ENCODE measurements around the gene HCAR3. TPM values are rescaled to one million over a fixed set of nuclear protein-coding genes. Genes with fewer than 3 reads are reported as not detected.
"Not testable (repeated sequence)": the region's sequence is repeated elsewhere in the genome, so short reads cannot be mapped to it uniquely, and the experiment has no call there.

HCAR3 gene
- total and polyA plus RNA-seq, 2 donors (not counting 1 experiment from before 2014, with no cell fraction given) = 0.12 to 1.2 TPM

DNA sequence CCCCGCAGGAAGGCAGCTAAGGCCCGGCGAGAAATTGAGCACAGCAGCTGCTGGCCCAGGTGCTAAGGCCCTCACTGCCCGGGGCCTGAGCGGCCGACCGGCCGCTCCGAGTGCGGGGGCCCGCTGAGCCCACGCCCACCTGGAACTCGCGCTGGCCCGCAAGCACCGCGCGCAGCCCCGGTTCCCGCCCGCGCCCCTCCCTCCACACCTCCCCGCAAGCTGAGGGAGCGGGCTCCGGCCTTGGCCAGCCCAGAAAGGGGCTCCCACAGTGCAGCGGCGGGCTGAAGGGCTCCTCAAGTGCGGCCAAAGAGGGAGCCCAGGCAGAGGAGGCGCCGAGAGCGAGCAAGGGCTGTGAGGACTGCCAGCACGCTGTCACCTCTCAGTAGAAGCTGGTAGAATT is 39.8 kb downstream of the HCAR3 start:
- H3K4me1 ChIP-seq (ENCODE audit: control insufficient read depth in 2 of 2, insufficient read depth in 2 of 2, low read length in 2 of 2); DNase-seq; POLR2A ChIA-PET; H3K36me3 ChIP-seq (replicated peaks in 1 of 2; ENCODE audit: control extremely low read depth in 1 of 2, control insufficient read depth in 1 of 2, extremely low read depth in 1 of 2, insufficient read depth in 2 of 2, low read length in 1 of 2); H3K27me3 ChIP-seq (replicated peaks in 1 of 4; ENCODE audit: control extremely low read depth in 1 of 4, control insufficient read depth in 3 of 4, insufficient read depth in 4 of 4, low read length in 3 of 4); intact Hi-C loops (cut with micrococcal nuclease); H3K4me2 ChIP-seq (replicated peaks; ENCODE audit: low read depth, low read length, poor library complexity, severe bottlenecking); H3K79me2 ChIP-seq (ENCODE audit: control insufficient read depth, insufficient read depth, low read length); H3K9me3 Mint-ChIP-seq (ENCODE audit: insufficient read depth); H3K9me3 ChIP-seq (ENCODE audit: control extremely low read depth in 1 of 3, control insufficient read depth in 2 of 3, insufficient read depth in 1 of 3, low read length in 2 of 3); H4K20me1 ChIP-seq (ENCODE audit: control insufficient read depth, insufficient read depth, low read length, poor library complexity, severe bottlenecking); H3K9ac ChIP-seq (ENCODE audit: low read length); H3K4me3 Mint-ChIP-seq; H3K4me1 Mint-ChIP-seq; ATAC-seq (ENCODE audit: low read depth); CTCF ChIA-PET; H3K27ac ChIP-seq (ENCODE audit: low read length in 2 of 2); H3K4me3 ChIP-seq (ENCODE audit: control extremely low read depth in 1 of 5, extremely low read depth in 1 of 5, insufficient read depth in 1 of 5, low read depth in 2 of 5, low read length in 4 of 5); H3K27ac Mint-ChIP-seq; H3K27me3 Mint-ChIP-seq; H2AFZ ChIP-seq (ENCODE audit: insufficient read depth, low read depth, low read length, poor library complexity, severe bottlenecking): not testable (repeated sequence)
- WGBS (ENCODE audit: insufficient coverage) = 94% methylated on average over 17 of the region's 32 CpGs

DNA sequence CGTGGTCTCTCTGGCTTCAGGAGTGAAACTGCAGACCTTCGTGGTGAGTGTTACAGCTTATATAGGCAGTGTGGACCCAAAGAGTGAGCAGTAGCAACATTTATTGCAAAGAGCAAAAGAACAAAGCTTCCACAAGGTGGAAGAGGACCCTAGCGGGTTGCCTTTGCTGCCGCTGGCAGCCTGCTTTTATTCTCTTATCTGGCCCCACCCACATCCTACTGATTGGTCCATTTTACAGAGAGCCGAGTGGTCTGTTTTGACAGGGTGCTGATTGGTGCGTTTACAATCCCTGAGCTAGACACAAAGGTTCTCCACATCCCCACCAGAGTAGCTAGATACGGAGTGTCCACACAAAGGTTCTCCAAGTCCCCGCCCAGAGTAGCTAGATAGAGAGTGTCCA is 40.6 kb downstream of the HCAR3 start:
- H3K4me3 ChIP-seq (ENCODE audit: control extremely low read depth in 1 of 5, extremely low read depth in 1 of 5, insufficient read depth in 1 of 5, low read depth in 2 of 5, low read length in 4 of 5); CTCF ChIA-PET; H3K9me3 ChIP-seq (ENCODE audit: control extremely low read depth in 1 of 3, control insufficient read depth in 2 of 3, insufficient read depth in 1 of 3, low read length in 2 of 3); H3K27me3 ChIP-seq (replicated peaks in 1 of 4; ENCODE audit: control extremely low read depth in 1 of 4, control insufficient read depth in 3 of 4, insufficient read depth in 4 of 4, low read length in 3 of 4); H3K4me2 ChIP-seq (replicated peaks; ENCODE audit: low read depth, low read length, poor library complexity, severe bottlenecking); H3K4me3 Mint-ChIP-seq; H4K20me1 ChIP-seq (ENCODE audit: control insufficient read depth, insufficient read depth, low read length, poor library complexity, severe bottlenecking); H3K4me1 ChIP-seq (ENCODE audit: control insufficient read depth in 2 of 2, insufficient read depth in 2 of 2, low read length in 2 of 2); intact Hi-C loops (cut with micrococcal nuclease); H3K9ac ChIP-seq (ENCODE audit: low read length); H3K36me3 ChIP-seq (replicated peaks in 1 of 2; ENCODE audit: control extremely low read depth in 1 of 2, control insufficient read depth in 1 of 2, extremely low read depth in 1 of 2, insufficient read depth in 2 of 2, low read length in 1 of 2); H3K27ac Mint-ChIP-seq; ATAC-seq (ENCODE audit: low read depth); H3K4me1 Mint-ChIP-seq; H3K27ac ChIP-seq (ENCODE audit: low read length in 2 of 2); H2AFZ ChIP-seq (ENCODE audit: insufficient read depth, low read depth, low read length, poor library complexity, severe bottlenecking); H3K9me3 Mint-ChIP-seq (ENCODE audit: insufficient read depth); POLR2A ChIA-PET; H3K27me3 Mint-ChIP-seq; DNase-seq; H3K79me2 ChIP-seq (ENCODE audit: control insufficient read depth, insufficient read depth, low read length): not testable (repeated sequence)
- WGBS (ENCODE audit: insufficient coverage) = 83% methylated on average over 3 of the region's 8 CpGs

- H3K4me2 ChIP-seq (replicated peaks; ENCODE audit: low read depth, low read length, poor library complexity, severe bottlenecking) = no peak overlapping the region
- no peaks in the 10 kb centered on the region for H3K4me1 ChIP-seq (ENCODE audit: control insufficient read depth in 2 of 2, insufficient read depth in 2 of 2, low read length in 2 of 2)
- Mint-ChIP-seq H3K4me1 (no peaks in the 10 kb centered on the region), H3K9me3 (ENCODE audit: insufficient read depth) (no peaks in the 10 kb centered on the region), H3K27ac (no peak overlapping the region), H3K27me3 (peaks cover 8% of the 10 kb centered on the region), H3K4me3 (no peak overlapping the region)
- ChIA-PET POLR2A (no interaction called here), CTCF (no interaction called here)
- WGBS (ENCODE audit: insufficient coverage) = no CpG with 5 or more reads among the region's 2 CpGs
- H3K36me3 ChIP-seq (replicated peaks in 1 of 2; ENCODE audit: control extremely low read depth in 1 of 2, control insufficient read depth in 1 of 2, extremely low read depth in 1 of 2, insufficient read depth in 2 of 2, low read length in 1 of 2) = no peaks in the 10 kb centered on the region
- intact Hi-C loops (cut with micrococcal nuclease) = no loop called here
- H3K27ac ChIP-seq (ENCODE audit: low read length in 2 of 2) = no peak overlapping the region
- no peak for TF ChIP-seq EZH2 (IDR thresholded peaks at IDR 0.05; ENCODE audit: borderline replicate concordance, insufficient read depth, low read depth, low read length, poor library complexity, severe bottlenecking)
- TF ChIP-seq, protein P1, sequence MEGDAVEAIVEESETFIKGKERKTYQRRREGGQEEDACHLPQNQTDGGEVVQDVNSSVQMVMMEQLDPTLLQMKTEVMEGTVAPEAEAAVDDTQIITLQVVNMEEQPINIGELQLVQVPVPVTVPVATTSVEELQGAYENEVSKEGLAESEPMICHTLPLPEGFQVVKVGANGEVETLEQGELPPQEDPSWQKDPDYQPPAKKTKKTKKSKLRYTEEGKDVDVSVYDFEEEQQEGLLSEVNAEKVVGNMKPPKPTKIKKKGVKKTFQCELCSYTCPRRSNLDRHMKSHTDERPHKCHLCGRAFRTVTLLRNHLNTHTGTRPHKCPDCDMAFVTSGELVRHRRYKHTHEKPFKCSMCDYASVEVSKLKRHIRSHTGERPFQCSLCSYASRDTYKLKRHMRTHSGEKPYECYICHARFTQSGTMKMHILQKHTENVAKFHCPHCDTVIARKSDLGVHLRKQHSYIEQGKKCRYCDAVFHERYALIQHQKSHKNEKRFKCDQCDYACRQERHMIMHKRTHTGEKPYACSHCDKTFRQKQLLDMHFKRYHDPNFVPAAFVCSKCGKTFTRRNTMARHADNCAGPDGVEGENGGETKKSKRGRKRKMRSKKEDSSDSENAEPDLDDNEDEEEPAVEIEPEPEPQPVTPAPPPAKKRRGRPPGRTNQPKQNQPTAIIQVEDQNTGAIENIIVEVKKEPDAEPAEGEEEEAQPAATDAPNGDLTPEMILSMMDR (IDR thresholded peaks at IDR 0.05) = no peak
- no peaks in the 10 kb centered on the region for H4K20me1 ChIP-seq (ENCODE audit: control insufficient read depth, insufficient read depth, low read length, poor library complexity, severe bottlenecking)
- H3K27me3 ChIP-seq (replicated peaks in 1 of 4; ENCODE audit: control extremely low read depth in 1 of 4, control insufficient read depth in 3 of 4, insufficient read depth in 4 of 4, low read length in 3 of 4) = no peaks in the 10 kb centered on the region
- H2AFZ ChIP-seq (ENCODE audit: insufficient read depth, low read depth, low read length, poor library complexity, severe bottlenecking) = no peak overlapping the region
- ATAC-seq (ENCODE audit: low read depth) (no peak), DNase-seq (no peak)
- no peaks in the 10 kb centered on the region for H3K9me3 ChIP-seq (ENCODE audit: control extremely low read depth in 1 of 3, control insufficient read depth in 2 of 3, insufficient read depth in 1 of 3, low read length in 2 of 3)
- no peaks in the 10 kb centered on the region for H3K79me2 ChIP-seq (ENCODE audit: control insufficient read depth, insufficient read depth, low read length)
- no peak overlapping the region for H3K4me3 ChIP-seq (ENCODE audit: control extremely low read depth in 1 of 5, extremely low read depth in 1 of 5, insufficient read depth in 1 of 5, low read depth in 2 of 5, low read length in 4 of 5)
- H3K9ac ChIP-seq (ENCODE audit: low read length) = no peak overlapping the region
These were observed 44.1 kb downstream of the HCAR3 start for GRCh38 chr12:122672515-122672914.

All from B cell (primary cell).